ENCODE measurements around the gene NPAT. TPM values are rescaled to one million over a fixed set of nuclear protein-coding genes. Genes with fewer than 3 reads are reported as not detected.

The NPAT gene
- total RNA-seq, 1 experiment from 2014 or later = 16.6 TPM

GRCh38 chr11:108160970-108161566, 61.4 kb downstream of the NPAT start:
- Histone ChIP-seq H3K4me1 (ENCODE audit: control insufficient read depth, insufficient read depth, low read length) (no peaks in the 10 kb centered on the region), H3K27ac (ENCODE audit: low read length) (no peak overlapping the region), H3K9me3 (ENCODE audit: control insufficient read depth, insufficient read depth, low read depth, low read length) (no peaks in the 10 kb centered on the region), H3K27me3 (ENCODE audit: control insufficient read depth, insufficient read depth, low read length) (no peaks in the 10 kb centered on the region), H3K36me3 (ENCODE audit: control insufficient read depth, insufficient read depth, low read length) (peaks cover 24% of the 10 kb centered on the region), H3K4me3 (ENCODE audit: low read depth in 2 of 2, low read length in 2 of 2) (no peak overlapping the region)
- in situ Hi-C loops (cut with HindIII; ENCODE audit: low pct_unique_long_range_greater_than_20kb, low sequenced_read_pairs) = no loop called here
- DNase-seq (ENCODE audit: low read depth, low spot score) (no peak), ATAC-seq (no peak)
- no peak for TF ChIP-seq REST (IDR thresholded peaks at IDR 0.05; ENCODE audit: insufficient read depth in 1 of 2, low read depth in 2 of 2, low read length in 1 of 2)
- TF ChIP-seq, protein P1, sequence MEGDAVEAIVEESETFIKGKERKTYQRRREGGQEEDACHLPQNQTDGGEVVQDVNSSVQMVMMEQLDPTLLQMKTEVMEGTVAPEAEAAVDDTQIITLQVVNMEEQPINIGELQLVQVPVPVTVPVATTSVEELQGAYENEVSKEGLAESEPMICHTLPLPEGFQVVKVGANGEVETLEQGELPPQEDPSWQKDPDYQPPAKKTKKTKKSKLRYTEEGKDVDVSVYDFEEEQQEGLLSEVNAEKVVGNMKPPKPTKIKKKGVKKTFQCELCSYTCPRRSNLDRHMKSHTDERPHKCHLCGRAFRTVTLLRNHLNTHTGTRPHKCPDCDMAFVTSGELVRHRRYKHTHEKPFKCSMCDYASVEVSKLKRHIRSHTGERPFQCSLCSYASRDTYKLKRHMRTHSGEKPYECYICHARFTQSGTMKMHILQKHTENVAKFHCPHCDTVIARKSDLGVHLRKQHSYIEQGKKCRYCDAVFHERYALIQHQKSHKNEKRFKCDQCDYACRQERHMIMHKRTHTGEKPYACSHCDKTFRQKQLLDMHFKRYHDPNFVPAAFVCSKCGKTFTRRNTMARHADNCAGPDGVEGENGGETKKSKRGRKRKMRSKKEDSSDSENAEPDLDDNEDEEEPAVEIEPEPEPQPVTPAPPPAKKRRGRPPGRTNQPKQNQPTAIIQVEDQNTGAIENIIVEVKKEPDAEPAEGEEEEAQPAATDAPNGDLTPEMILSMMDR (IDR thresholded peaks at IDR 0.05) = no peak
- no peak for TF ChIP-seq SIN3A (IDR thresholded peaks at IDR 0.05; ENCODE audit: borderline replicate concordance, insufficient read depth, low read depth, low read length)
- TF ChIP-seq TCF7L2 (IDR thresholded peaks at IDR 0.05; ENCODE audit: low read depth, low read length) = no peak
- TF ChIP-seq POLR2AphosphoS5 (IDR thresholded peaks at IDR 0.05; ENCODE audit: low read depth, low read length) = no peak
- BruUV-seq (replicated peaks) = TSS peak; percentile 64
- POLR2A ChIA-PET = no interaction called here
- CTCF ChIA-PET = no interaction called here
- intact Hi-C loops (cut with micrococcal nuclease; ENCODE audit: unreplicated experiment) = no loop called here

DNA sequence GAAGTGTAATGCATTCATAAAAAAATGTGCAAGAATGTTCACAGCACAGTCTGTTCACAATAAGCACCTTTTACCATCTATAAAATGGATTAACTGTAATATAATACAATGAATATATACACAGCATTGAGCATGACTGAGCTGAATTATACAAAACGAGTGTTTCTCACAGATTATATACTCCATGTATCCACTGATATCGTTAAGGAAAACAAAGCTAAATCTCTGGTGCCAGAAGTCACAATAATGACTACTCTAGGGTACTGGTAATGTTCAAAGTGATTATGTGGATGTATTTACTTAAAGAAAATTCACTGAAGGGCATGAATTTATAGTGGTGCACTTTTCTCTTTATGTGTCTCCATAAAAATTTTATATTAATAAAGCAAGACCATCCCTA, 67.8 kb downstream of the NPAT start:
- no peak overlapping the region for H3K4me3 ChIP-seq (ENCODE audit: low read depth in 2 of 2, low read length in 2 of 2)
- ATAC-seq (no peak), DNase-seq (ENCODE audit: low read depth, low spot score) (no peak)
- in situ Hi-C loops (cut with HindIII; ENCODE audit: low pct_unique_long_range_greater_than_20kb, low sequenced_read_pairs) (no loop called here), intact Hi-C loops (cut with micrococcal nuclease; ENCODE audit: unreplicated experiment) (no loop called here)
- H3K4me1 ChIP-seq (ENCODE audit: control insufficient read depth, insufficient read depth, low read length) = no peaks in the 10 kb centered on the region
- no TSS peak for BruUV-seq (replicated peaks)
- POLR2A ChIA-PET = no interaction called here
- peaks cover 21% of the 10 kb centered on the region for H3K36me3 ChIP-seq (ENCODE audit: control insufficient read depth, insufficient read depth, low read length)
- CTCF ChIA-PET = no interaction called here
- no peak overlapping the region for H3K27ac ChIP-seq (ENCODE audit: low read length)
- TF ChIP-seq SIN3A (IDR thresholded peaks at IDR 0.05; ENCODE audit: borderline replicate concordance, insufficient read depth, low read depth, low read length) (no peak), TCF7L2 (IDR thresholded peaks at IDR 0.05; ENCODE audit: low read depth, low read length) (no peak), REST (IDR thresholded peaks at IDR 0.05; ENCODE audit: insufficient read depth in 1 of 2, low read depth in 2 of 2, low read length in 1 of 2) (no peak), POLR2AphosphoS5 (IDR thresholded peaks at IDR 0.05; ENCODE audit: low read depth, low read length) (no peak)
- TF ChIP-seq, protein P1 (IDR thresholded peaks at IDR 0.05) = no peak
- H3K27me3 ChIP-seq (ENCODE audit: control insufficient read depth, insufficient read depth, low read length) = no peaks in the 10 kb centered on the region
- no peaks in the 10 kb centered on the region for H3K9me3 ChIP-seq (ENCODE audit: control insufficient read depth, insufficient read depth, low read depth, low read length)

Measured in Panc1 (cell line).